Small intestine (tissue), 7 donors: Measurements from ENCODE around the gene R3HDM2. TPM values are rescaled to one million over a fixed set of nuclear protein-coding genes. Genes with fewer than 3 reads are reported as not detected.
"Not testable (repeated sequence)": the region's sequence is repeated elsewhere in the genome, so short reads cannot be mapped to it uniquely, and the experiment has no call there.

Experiments
- DNase-seq, 2 donors: peaks; one replicate each; pipeline versions ENCODE4 v3.0.0 to v3.0.0-alpha.2; 2013
- FAIRE-seq: peaks from 2 replicates; lab custom pipeline; 2012; peaks lifted over from hg19 to GRCh38; lab: Jason Lieb, UNC
- H3K27ac ChIP-seq, 3 donors: one replicate each; pipeline ENCODE4 v1.5.1; 2013; ENCODE audit warnings: low read length in 2 of 3, mild to moderate bottlenecking in 2 of 3, control low read depth in 1 of 3, inconsistent platforms in 1 of 3, low read depth in 1 of 3, moderate library complexity in 1 of 3
- H3K27me3 ChIP-seq, 3 donors: one replicate each; pipeline ENCODE4 v1.6.1; 2013; ENCODE audit warnings: low read length in 3 of 3, inconsistent platforms in 1 of 3; ENCODE audit not compliant: control insufficient read depth in 3 of 3, insufficient read depth in 3 of 3
- H3K36me3 ChIP-seq, 3 donors: one replicate each; pipeline ENCODE4 v1.6.1; 2013; ENCODE audit warnings: low read length in 3 of 3, inconsistent platforms in 1 of 3, low read depth in 1 of 3, mild to moderate bottlenecking in 1 of 3, moderate library complexity in 1 of 3; ENCODE audit not compliant: control insufficient read depth in 3 of 3, insufficient read depth in 2 of 3
- H3K4me1 ChIP-seq, 3 donors: one replicate each; pipeline ENCODE4 v1.6.1; 2013; ENCODE audit warnings: low read length in 2 of 3, inconsistent platforms in 1 of 3, low read depth in 1 of 3, mild to moderate bottlenecking in 1 of 3, moderate library complexity in 1 of 3; ENCODE audit not compliant: control insufficient read depth in 3 of 3, insufficient read depth in 2 of 3
- H3K4me3 ChIP-seq, 3 donors: one replicate each; pipeline ENCODE4 v1.5.1; 2013; ENCODE audit warnings: low read length in 3 of 3, control low read depth in 1 of 3, inconsistent platforms in 1 of 3, low read depth in 1 of 3, mild to moderate bottlenecking in 1 of 3, moderate library complexity in 1 of 3
- H3K9me3 ChIP-seq, 2 donors: one replicate each; pipeline ENCODE4 v1.6.1; 2013; ENCODE audit warnings: low read depth in 1 of 2, low read length in 1 of 2; ENCODE audit not compliant: control insufficient read depth in 2 of 2, insufficient read depth in 1 of 2
- WGBS, 3 donors: extraction: QIAGEN DNeasy Blood & Tissue Kit; methylation state at CpG; one replicate each; pipeline ENCODE4 v1.1.7; 2013; 5-methylcytosine and 5-hydroxymethylcytosine counted together
- polyA plus RNA-seq, 4 donors: library from polyadenylated mRNA; stranded (reverse) in 3 of 4; unstranded in 1 of 4; fragments of 200-250 nt in 3 of 4; fragments of 120-200 nt in 1 of 4; gene quantifications; one replicate each; pipeline versions ENCODE4 v1.2.1 to v1.2.3, GENCODE V29; 2013
- donor health status: healthy with polysubstance abuse.
- donor health status: control.
- donor health status: control.
- donor health status: Bipolar disorder and iron deficiency.
- donor health status: healthy.

The R3HDM2 gene
- polyA plus RNA-seq, 4 donors, result 14.5 to 62.4 (median 18.7) TPM

DNA sequence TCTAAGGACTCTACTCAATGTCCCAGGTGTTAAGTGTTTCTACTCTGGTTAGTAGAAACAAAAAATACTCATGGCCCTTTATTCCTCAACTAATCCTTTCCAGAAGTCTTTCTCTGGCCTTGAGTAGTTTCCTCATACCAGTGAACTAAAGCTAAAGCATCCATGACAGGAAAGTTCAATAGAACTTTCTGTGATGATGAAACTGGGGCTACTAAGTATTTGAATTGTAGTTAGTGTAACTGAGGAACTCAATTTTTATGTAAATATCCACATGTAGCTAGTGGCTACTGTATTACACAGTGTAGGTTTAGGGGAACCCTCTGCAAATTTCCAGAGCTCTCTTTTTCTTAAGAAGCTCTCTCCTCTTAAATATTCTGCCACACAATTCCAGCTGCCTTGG lies 63.7 kb downstream of the R3HDM2 start:
- peaks cover 0 to 14% of the 10 kb centered on the region in 2 donors for H3K9me3 ChIP-seq
- peaks cover 0 to 10% (median 2%) of the 10 kb centered on the region in 3 donors for H3K36me3 ChIP-seq
- H3K4me3 ChIP-seq, result no peak overlapping the region
- no peak for DNase-seq
- peaks cover 0 to 25% (median 0%) of the 10 kb centered on the region in 3 donors for H3K4me1 ChIP-seq
- H3K27ac ChIP-seq, result peak overlapping the region in 2 of 3 donors; percentile 11 to 70
- H3K27me3 ChIP-seq, result no peaks in the 10 kb centered on the region
- no peak for FAIRE-seq

DNA sequence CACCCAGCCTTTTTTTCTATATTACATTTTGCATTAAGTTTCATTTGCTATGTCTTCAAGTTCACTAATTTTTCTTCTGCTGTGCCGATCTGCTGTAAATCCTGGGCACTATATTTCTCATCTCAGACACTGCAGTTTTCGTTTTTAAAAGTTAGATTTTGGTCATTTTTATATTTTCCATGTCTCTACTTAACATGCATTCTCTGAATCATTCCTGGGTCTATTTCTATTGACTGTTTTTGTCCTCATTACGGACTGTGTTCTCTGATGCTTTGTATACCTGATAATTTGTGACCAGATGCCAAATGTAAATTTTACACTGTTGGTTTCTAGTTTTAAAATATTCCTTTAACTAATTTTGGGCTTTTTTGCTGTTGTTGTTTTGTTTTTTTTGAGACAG lies 64.5 kb downstream of the R3HDM2 start:
- no peak overlapping the region for H3K27ac ChIP-seq

DNA sequence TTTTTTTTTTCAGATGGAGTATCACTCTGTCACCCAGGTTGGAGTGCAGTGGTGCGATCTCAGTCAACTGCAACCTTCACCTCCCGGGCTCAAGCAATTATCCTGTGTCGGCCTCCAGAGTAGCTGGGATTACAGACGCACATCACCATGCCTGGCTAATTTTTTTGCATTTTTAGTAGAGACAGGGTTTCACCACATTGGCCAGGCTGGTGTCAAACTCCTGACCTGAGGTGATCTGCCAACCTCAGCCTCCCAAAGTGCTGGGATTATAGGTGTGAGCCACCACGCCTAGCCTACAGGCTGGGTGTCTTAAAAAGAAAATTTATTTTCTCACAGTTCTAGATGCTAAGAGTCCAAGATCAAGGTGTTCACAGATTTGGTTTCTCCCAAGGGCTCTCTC lies 66.7 kb downstream of the R3HDM2 start:
- peaks cover 0 to 14% of the 10 kb centered on the region in 2 donors for H3K9me3 ChIP-seq
- H3K27me3 ChIP-seq, H3K4me3 ChIP-seq, DNase-seq, FAIRE-seq, H3K27ac ChIP-seq: not testable (repeated sequence)
- H3K36me3 ChIP-seq, result peaks cover 0 to 21% (median 2%) of the 10 kb centered on the region in 3 donors
- 96 to 97% (median 96%) methylated on average over 5 of the region's 5 CpGs for WGBS, 3 donors
- H3K4me1 ChIP-seq, result peaks cover 0 to 18% (median 0%) of the 10 kb centered on the region in 3 donors

More for the DNA sequence above, 64.5 kb downstream of the R3HDM2 start:
- 97 to 99% (median 99%) methylated on average over 3 of the region's 3 CpGs for WGBS, 3 donors
- H3K4me3 ChIP-seq, result no peak overlapping the region
- FAIRE-seq (no peak), DNase-seq (no peak)
- peaks cover 0 to 15% (median 2%) of the 10 kb centered on the region in 3 donors for H3K36me3 ChIP-seq
- H3K4me1 ChIP-seq, result peaks cover 0 to 25% (median 0%) of the 10 kb centered on the region in 3 donors
- no peaks in the 10 kb centered on the region for H3K27me3 ChIP-seq
- peaks cover 0 to 14% of the 10 kb centered on the region in 2 donors for H3K9me3 ChIP-seq

DNA sequence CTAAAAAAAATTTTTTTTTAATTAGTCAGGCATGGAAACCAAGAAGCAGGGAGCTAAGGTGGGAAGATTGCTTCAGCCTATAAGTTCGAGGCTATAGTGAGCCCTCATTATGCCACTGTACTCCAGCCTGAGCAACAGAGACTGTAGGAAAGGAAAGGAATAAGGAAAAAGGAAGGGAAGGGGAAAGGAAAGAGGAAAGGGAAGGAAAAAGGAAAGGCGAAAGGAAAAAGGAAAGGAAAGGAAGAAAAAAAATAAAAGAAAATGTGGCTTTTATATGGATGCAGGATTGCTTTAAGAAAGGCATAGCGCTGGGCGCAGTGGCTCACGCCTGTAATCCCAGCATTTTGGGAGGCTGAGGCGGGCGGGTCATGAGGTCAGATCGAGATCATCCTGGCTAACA lies 70.4 kb downstream of the R3HDM2 start:
- DNase-seq, result no peak
- H3K27ac ChIP-seq, result no peak overlapping the region
- no peak overlapping the region for H3K4me3 ChIP-seq
- 95 to 96% (median 96%) methylated on average over 8 of the region's 8 CpGs for WGBS, 3 donors
- H3K36me3 ChIP-seq, result peaks cover 0 to 24% (median 2%) of the 10 kb centered on the region in 3 donors
- no peaks in the 10 kb centered on the region for H3K4me1 ChIP-seq
- no peaks in the 10 kb centered on the region for H3K27me3 ChIP-seq
- no peak for FAIRE-seq
- peaks cover 0 to under 1% of the 10 kb centered on the region in 2 donors for H3K9me3 ChIP-seq

DNA sequence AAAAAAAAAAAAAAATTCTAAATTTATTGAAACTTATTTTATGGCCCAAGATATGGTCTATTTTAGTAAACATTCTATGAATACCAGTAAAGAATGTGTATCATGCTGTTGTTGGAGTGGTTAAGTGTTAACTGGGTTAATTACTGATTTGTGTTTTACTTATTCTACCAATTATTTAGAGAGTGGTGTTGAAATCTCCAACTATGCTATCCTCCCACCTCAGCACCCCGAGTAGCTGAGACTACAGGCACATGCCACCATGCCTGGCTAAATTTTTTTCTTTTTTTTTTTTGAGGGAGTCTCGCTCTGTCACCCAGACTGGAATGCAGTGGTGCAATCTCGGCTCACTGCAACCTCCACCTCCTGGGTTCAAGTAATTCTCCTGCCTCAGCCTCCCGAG lies 72.2 kb downstream of the R3HDM2 start:
- H3K9me3 ChIP-seq, result no peaks in the 10 kb centered on the region
- H3K4me3 ChIP-seq, result no peak overlapping the region
- H3K36me3 ChIP-seq, result peaks cover 0 to 27% (median 1%) of the 10 kb centered on the region in 3 donors
- no peaks in the 10 kb centered on the region for H3K27me3 ChIP-seq
- FAIRE-seq (no peak), DNase-seq (no peak)
- 89 to 99% (median 94%) methylated on average over 4 of the region's 4 CpGs for WGBS, 3 donors
- no peak overlapping the region for H3K27ac ChIP-seq
- no peaks in the 10 kb centered on the region for H3K4me1 ChIP-seq

DNA sequence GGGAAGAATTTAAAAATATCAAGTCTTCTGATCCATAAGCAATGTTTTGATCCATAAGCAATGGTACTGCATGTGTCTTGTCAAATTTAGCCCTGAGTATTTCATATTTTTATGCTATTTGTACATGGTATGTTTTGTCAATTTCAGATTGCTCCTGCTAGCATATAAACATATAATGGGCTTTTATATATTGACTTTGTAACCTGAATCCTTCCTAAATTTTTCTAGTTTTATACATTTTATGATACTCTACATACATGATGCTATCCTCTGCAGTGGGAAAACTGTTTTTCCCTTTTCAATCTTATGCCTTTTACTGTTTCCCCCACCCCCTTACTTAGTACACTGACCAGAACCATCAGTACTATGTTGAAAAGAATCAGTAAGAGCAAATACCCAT lies 75.1 kb downstream of the R3HDM2 start:
- Histone ChIP-seq H3K27ac (no peak overlapping the region), H3K36me3 (peaks cover 0 to 24% (median 0%) of the 10 kb centered on the region in 3 donors), H3K4me1 (no peaks in the 10 kb centered on the region), H3K4me3 (no peak overlapping the region), H3K9me3 (no peaks in the 10 kb centered on the region), H3K27me3 (no peaks in the 10 kb centered on the region)
- DNase-seq, result no peak
- FAIRE-seq, result no peak

DNA sequence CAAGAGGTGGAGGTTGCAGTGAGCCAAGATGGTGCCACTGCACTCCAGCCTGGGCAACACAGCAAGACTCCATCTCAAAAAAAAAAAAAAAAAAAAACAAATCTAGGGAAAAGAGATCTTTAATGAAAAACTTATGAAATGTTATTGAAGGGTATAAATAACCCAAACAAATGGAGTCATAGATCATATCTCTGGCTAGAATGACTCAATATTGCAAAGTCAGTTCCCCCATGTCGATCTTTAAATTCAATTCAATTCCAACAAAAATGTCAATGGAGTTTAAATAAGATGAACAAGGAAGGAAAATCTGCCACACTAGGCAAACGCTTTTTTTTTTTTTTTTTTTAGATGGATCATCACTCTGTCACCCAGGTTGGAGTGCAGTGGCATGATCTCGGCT lies 78.7 kb downstream of the R3HDM2 start:
- WGBS, 3 donors, result 85 to 90% (median 86%) methylated on average over 3 of the region's 3 CpGs
- Histone ChIP-seq H3K27ac (no peak overlapping the region), H3K27me3 (no peaks in the 10 kb centered on the region), H3K4me3 (no peak overlapping the region), H3K36me3 (peaks cover 0 to 34% (median 0%) of the 10 kb centered on the region in 3 donors), H3K9me3 (peaks cover 0 to 4% of the 10 kb centered on the region in 2 donors), H3K4me1 (no peaks in the 10 kb centered on the region)
- no peak for DNase-seq
- no peak for FAIRE-seq

DNA sequence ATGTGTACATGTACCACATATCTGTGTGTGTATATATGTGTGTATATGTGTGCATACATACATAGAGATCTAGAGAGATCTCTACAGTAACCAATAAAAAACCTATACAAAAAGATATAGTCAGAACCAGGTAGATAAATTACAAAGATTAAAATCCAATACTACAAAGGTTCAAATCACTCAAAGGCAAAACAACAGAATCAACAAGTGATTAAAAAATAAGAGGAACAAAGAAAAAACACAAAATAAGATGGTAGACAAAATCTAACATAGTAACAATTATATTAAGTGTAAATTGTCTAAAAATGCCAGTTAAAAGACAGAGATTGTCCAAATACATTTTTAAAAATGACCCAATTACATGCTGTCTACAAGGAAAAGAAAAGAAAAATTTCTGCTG lies 83.6 kb downstream of the R3HDM2 start:
- Histone ChIP-seq H3K4me1 (no peaks in the 10 kb centered on the region), H3K9me3 (peaks cover 0 to 4% of the 10 kb centered on the region in 2 donors), H3K36me3 (peaks cover 0 to 30% (median 0%) of the 10 kb centered on the region in 3 donors), H3K27me3 (no peaks in the 10 kb centered on the region), H3K27ac (no peak overlapping the region), H3K4me3 (no peak overlapping the region)
- DNase-seq (no peak), FAIRE-seq (no peak)
